Measurements from ENCODE around the gene GSTT4. TPM values are rescaled to one million over a fixed set of nuclear protein-coding genes. Genes with fewer than 3 reads are reported as not detected.

Gene GSTT4
- total RNA-seq, 1 donor from 2014 or later: not detected

DNA sequence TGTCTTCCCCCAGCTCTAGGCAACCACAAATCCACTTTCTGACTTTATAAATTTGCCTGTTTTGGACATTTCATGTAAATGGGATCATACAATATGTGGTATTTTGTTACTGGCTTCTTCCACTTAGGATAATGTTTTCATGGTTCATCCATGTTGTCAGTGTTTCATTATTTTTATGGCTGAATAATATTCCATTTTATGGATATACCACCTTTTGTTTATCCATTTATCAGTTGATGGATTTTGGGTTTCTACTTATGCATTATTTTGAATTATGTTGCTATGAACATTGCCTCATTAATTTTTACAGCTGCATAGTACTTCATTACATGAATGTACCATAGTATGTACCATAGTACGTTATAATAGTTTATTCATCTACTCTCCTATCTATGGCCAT is 10.9 kb upstream of the GSTT4 start:
- Mint-ChIP-seq H3K27me3 (ENCODE audit: low read depth) (no peaks in the 10 kb centered on the region), H3K36me3 (ENCODE audit: low read depth) (peaks cover 37% of the 10 kb centered on the region), H3K9me3 (no peaks in the 10 kb centered on the region), H3K4me1 (ENCODE audit: low read depth) (peaks cover 22% of the 10 kb centered on the region), H3K4me3 (ENCODE audit: low read depth) (no peak overlapping the region), H3K27ac (no peak overlapping the region)
- DNase-seq (ENCODE audit: low spot score): no peak
- intact Hi-C loops (cut with micrococcal nuclease): loop anchor here (10.0 kb wide), 1 partner anchor 139 kb away; no protein-coding TSS in a partner anchor

DNA sequence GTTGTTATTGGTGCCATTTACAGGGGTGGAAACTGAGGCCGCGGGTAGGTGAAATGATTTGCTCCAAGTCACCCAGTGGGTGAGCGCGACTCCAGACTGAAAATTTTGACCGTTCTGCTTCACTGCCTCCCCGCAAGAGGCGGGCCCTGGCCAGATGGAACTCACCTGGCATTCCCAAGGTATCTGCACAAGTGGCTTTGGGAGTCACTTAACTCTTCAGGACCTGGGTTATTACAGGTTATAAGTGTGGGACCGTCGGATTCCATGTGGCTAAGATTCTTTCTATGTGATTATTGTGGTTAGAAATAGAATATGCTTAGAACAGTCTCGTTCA is 6.4 kb upstream of the GSTT4 start:
- Mint-ChIP-seq H3K4me1 (ENCODE audit: low read depth) (peaks cover 17% of the 10 kb centered on the region), H3K36me3 (ENCODE audit: low read depth) (peaks cover 20% of the 10 kb centered on the region)
- intact Hi-C loops (cut with micrococcal nuclease): loop anchor here (10.0 kb wide), 1 partner anchor 143 kb away; no protein-coding TSS in a partner anchor

DNA sequence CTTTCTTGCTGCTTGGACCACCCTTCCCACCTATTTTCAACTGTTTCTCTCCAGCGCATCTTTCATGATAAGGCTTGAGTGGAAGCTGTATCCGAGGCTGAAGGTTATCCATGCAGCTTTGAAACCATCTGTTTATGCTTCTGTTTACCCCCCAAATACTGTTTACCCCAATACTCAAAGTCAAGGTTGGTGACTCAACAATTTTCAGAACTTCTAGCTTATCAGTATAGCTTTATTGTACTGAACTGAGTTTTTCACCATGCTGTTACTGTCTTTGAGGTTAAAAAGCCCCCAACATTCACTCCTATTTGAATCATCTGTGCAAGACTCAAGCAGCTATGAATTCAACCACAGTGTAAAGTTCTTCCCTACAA is 4.8 kb upstream of the GSTT4 start:
- Mint-ChIP-seq H3K4me3 (ENCODE audit: low read depth) (peak overlapping the region; percentile 44), H3K27me3 (ENCODE audit: low read depth) (no peaks in the 10 kb centered on the region), H3K9me3 (no peaks in the 10 kb centered on the region), H3K36me3 (ENCODE audit: low read depth) (peaks cover 11% of the 10 kb centered on the region), H3K4me1 (ENCODE audit: low read depth) (peaks cover 17% of the 10 kb centered on the region), H3K27ac (peak overlapping the region; percentile 26)
- no peak for DNase-seq (ENCODE audit: low spot score)
- intact Hi-C loops (cut with micrococcal nuclease): loop anchor here (10.0 kb wide), 1 partner anchor 145 kb away; no protein-coding TSS in a partner anchor

More for the DNA sequence above, 6.4 kb upstream of the GSTT4 start:
- DNase-seq (ENCODE audit: low spot score): no peak
- no peaks in the 10 kb centered on the region for H3K27me3 Mint-ChIP-seq (ENCODE audit: low read depth)
- peak overlapping the region; percentile 96 for H3K4me3 Mint-ChIP-seq (ENCODE audit: low read depth)
- peak overlapping the region; percentile 95 for H3K27ac Mint-ChIP-seq
- H3K9me3 Mint-ChIP-seq: no peaks in the 10 kb centered on the region

DNA sequence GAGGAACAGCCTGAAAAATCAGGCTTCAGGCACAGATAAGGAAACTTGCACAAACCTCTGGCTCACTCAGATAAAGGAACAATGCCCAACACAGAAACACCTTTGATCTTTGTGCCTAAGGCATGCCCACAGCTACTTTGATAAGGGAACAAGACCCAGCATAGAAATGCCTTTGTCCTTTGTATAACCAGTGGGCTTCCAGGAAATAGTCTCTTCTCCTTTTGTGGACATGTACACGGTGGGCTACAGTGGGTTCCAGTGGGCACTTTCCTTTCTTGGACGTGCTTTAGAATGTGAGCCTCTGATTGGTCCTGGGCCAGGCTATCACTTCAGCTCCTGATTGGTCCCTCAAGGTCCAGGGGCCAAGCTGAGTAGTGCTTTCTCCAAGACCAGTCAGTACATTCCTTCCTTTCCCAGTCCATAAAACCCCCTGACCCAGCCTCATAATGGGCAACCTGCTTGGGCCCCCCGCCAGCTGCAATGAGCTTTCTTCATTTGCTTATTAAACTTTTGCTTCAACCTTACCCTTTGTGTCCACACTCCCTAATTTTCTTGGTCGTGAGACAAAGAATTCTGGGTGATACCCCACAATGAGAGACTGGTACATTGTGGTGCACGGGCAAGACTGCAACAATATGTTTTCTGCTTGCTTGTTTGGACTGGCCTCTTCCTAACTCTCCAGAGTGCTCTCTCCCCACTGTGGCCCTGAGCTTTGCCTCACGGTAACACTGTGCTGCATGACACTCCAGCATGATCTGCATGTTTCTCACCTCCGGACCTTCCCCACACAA is 4.2 kb upstream of the GSTT4 start:
- H3K4me1 Mint-ChIP-seq (ENCODE audit: low read depth): peaks cover 14% of the 10 kb centered on the region
- H3K36me3 Mint-ChIP-seq (ENCODE audit: low read depth): peaks cover 8% of the 10 kb centered on the region
- DNase-seq (ENCODE audit: low spot score): no peak
- H3K27me3 Mint-ChIP-seq (ENCODE audit: low read depth): no peaks in the 10 kb centered on the region
- intact Hi-C loops (cut with micrococcal nuclease): loop anchor here (10.0 kb wide), 1 partner anchor 145 kb away; no protein-coding TSS in a partner anchor
- H3K4me3 Mint-ChIP-seq (ENCODE audit: low read depth): peak overlapping the region; percentile 20
- no peaks in the 10 kb centered on the region for H3K9me3 Mint-ChIP-seq
- H3K27ac Mint-ChIP-seq: peak overlapping the region; percentile 5

DNA sequence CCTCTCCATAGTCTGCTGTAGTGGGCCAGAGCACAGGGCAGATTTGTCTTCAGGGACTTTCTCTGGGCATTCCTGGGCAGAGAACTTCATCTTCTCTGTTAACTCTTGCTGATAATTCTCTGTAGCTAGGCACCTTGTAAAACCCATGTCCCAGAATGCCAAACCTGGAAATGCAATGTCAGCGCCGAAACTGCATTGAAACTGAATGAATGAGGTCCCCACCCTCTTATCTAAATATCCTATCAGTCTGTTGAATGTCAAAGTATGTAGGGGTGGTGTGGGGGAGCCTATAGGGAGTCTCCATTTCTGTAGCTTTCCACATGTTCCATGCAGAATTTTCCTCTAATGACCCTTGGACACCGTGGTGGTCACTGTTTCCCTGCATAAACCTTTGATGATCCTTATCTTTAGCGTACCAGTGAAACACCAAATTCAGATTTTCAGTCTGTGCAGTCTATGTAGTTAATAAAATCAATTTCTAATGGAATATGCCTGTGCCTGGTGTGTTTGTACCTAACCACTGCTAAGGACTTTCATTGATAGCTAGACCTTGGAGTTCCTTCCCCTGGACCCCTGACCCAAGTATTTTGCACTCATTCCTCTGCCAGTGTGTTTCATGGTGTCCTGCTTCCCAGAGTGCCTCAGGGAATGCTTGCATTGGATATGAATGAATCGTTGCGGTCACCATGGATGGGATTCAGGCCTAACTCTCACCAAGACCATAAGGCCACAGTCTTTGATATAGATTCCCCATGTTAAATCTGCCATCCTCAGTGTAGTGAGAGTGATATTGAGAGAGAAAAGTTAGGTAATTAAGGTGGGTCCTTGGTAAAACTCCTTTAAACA is 3.4 kb upstream of the GSTT4 start:
- Mint-ChIP-seq H3K36me3 (ENCODE audit: low read depth) (peaks cover 3% of the 10 kb centered on the region), H3K4me3 (ENCODE audit: low read depth) (no peak overlapping the region), H3K4me1 (ENCODE audit: low read depth) (peaks cover 10% of the 10 kb centered on the region), H3K27ac (no peak overlapping the region), H3K27me3 (ENCODE audit: low read depth) (no peaks in the 10 kb centered on the region), H3K9me3 (no peaks in the 10 kb centered on the region)
- DNase-seq (ENCODE audit: low spot score): no peak
- intact Hi-C loops (cut with micrococcal nuclease): no loop called here

DNA sequence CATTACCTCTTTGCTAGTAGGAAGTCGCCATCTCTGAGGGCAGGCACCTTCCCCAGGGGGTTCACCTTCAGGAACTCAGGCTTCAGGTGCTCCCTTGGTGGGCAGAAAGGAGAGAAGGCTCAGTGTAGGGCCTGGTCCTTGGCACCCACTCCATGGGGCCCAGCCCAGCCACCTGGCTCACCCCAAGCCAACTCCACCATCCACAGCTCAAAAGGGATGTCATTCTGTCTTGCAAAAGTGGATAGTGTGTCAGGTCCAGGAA is 2.7 kb upstream of the GSTT4 start:
- Mint-ChIP-seq H3K27ac (no peak overlapping the region), H3K36me3 (ENCODE audit: low read depth) (no peaks in the 10 kb centered on the region), H3K4me1 (ENCODE audit: low read depth) (peaks cover 7% of the 10 kb centered on the region), H3K4me3 (ENCODE audit: low read depth) (no peak overlapping the region), H3K9me3 (no peaks in the 10 kb centered on the region), H3K27me3 (ENCODE audit: low read depth) (no peaks in the 10 kb centered on the region)
- DNase-seq (ENCODE audit: low spot score): no peak
- intact Hi-C loops (cut with micrococcal nuclease): no loop called here

DNA sequence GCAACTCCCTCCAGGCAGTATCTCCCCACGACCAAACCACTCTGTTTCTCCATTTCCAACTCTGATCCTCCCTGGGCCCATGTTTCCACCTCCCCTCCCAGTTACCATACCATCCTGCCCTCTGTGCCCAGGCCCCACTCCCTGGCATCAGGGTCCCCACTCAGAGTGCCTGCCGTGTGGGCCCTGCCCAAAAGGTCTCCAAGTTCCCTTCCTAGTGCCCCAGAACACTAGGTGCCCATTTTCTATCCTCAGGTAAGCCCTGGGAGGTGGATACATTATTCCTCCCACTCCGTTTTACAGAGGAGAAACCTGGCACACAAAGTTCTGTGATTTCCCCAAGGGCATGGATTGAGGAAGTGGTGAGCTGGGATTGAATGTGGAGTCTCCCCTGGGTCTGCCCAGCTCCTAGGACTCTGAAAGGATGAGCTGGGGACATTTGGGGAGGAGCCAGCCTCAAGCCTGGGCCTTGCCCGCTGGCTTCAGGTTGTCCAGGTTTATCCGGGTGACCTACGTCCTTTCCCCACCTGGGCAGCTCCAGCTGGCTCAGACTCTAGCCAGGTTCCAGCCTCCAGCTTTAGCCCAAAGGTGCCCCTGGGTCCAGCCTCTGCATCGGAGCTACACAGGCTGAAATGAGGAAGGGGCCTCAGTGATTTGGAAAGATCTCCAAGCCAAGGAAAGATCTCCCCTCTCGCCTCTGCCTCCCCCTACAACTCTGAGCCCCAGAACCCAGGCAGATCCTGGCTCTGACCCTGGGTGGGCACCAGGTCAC is 2.2 kb upstream of the GSTT4 start:
- peaks cover 7% of the 10 kb centered on the region for H3K4me1 Mint-ChIP-seq (ENCODE audit: low read depth)
- no peaks in the 10 kb centered on the region for H3K27me3 Mint-ChIP-seq (ENCODE audit: low read depth)
- intact Hi-C loops (cut with micrococcal nuclease): no loop called here
- DNase-seq (ENCODE audit: low spot score): no peak
- H3K27ac Mint-ChIP-seq: no peak overlapping the region
- H3K9me3 Mint-ChIP-seq: no peaks in the 10 kb centered on the region
- no peak overlapping the region for H3K4me3 Mint-ChIP-seq (ENCODE audit: low read depth)
- no peaks in the 10 kb centered on the region for H3K36me3 Mint-ChIP-seq (ENCODE audit: low read depth)

DNA sequence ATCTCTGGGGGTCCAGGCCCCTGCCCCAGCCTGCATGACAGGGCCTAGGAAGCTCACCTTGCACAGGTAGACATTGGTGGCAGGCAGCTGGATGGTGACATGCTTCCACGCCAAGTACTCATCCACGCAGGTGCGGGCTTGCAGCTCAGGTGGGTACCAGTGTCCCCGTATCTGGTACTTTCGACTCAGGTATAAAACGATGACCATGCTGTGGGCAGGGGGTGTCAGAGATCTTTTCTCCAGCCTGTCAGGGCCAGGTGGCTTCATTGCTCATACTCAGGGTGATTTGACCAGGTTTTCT is 1.6 kb upstream of the GSTT4 start:
- Mint-ChIP-seq H3K4me3 (ENCODE audit: low read depth) (no peak overlapping the region), H3K27me3 (ENCODE audit: low read depth) (peaks cover 2% of the 10 kb centered on the region), H3K9me3 (no peaks in the 10 kb centered on the region), H3K4me1 (ENCODE audit: low read depth) (peaks cover 4% of the 10 kb centered on the region), H3K27ac (no peak overlapping the region), H3K36me3 (ENCODE audit: low read depth) (no peaks in the 10 kb centered on the region)
- intact Hi-C loops (cut with micrococcal nuclease): no loop called here
- DNase-seq (ENCODE audit: low spot score): no peak

DNA sequence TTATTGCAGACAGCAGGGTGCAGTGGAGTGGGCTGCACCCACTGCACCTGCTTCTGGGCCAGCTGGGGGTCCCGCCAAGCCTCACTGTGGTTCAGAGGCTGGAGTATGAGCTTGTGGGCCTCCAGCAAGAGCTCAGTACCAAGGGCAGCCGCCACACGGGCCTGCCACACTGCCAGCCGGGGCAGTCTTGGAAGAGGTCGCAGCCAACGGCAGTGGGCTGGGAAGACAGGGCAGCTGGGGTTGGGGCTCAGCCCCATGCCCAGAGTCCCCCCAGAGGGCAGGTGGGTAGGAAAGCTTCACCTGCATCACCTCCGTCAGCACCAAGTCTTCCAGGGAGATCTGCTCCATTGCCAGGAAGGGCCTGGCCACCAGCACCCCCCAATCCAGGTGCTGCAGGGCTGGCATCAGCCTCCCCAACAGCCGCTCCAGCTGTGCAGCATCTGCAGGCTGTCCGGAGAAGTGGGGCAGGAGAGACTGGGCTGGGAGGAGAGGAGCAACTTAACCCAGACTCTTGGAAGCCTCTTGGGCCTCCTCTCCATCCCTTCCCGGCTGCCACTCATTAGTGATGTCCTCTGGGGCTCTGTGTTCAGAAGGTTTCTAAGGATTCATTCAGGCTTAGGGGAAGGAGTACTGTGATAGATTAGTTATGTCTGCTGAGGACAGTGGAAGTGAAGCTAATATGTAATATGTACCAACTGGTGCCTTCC is 1.1 kb upstream of the GSTT4 start:
- intact Hi-C loops (cut with micrococcal nuclease): no loop called here
- peaks cover 2% of the 10 kb centered on the region for H3K27me3 Mint-ChIP-seq (ENCODE audit: low read depth)
- H3K9me3 Mint-ChIP-seq: no peaks in the 10 kb centered on the region
- no peak overlapping the region for H3K4me3 Mint-ChIP-seq (ENCODE audit: low read depth)
- H3K4me1 Mint-ChIP-seq (ENCODE audit: low read depth): peaks cover 4% of the 10 kb centered on the region
- no peak for DNase-seq (ENCODE audit: low spot score)
- H3K36me3 Mint-ChIP-seq (ENCODE audit: low read depth): no peaks in the 10 kb centered on the region
- H3K27ac Mint-ChIP-seq: no peak overlapping the region

DNA sequence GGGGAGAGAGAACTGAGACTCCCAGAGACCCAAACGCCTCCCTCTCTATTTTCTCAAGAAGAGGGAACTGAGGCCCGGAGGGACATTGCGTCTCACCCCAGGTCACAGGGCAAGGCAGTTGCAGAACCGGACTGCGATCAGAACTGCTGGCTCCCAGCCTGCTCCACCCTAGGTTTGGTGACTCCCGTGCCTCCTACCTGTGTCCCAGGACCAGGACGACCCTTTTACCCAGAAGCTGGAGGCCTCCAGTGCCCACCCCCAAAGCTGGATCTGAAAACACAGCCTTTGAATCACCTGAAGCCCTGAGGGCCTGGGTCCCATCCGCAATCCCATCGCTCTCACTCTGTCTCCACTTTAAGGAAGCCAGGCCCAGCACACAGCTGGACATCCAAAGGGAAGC is 1.4 kb downstream of the GSTT4 start:
- Mint-ChIP-seq H3K4me3 (ENCODE audit: low read depth) (no peak overlapping the region), H3K36me3 (ENCODE audit: low read depth) (no peaks in the 10 kb centered on the region), H3K27me3 (ENCODE audit: low read depth) (peaks cover 2% of the 10 kb centered on the region), H3K27ac (no peak overlapping the region), H3K4me1 (ENCODE audit: low read depth) (no peaks in the 10 kb centered on the region), H3K9me3 (no peaks in the 10 kb centered on the region)
- DNase-seq (ENCODE audit: low spot score): no peak
- intact Hi-C loops (cut with micrococcal nuclease): no loop called here

DNA sequence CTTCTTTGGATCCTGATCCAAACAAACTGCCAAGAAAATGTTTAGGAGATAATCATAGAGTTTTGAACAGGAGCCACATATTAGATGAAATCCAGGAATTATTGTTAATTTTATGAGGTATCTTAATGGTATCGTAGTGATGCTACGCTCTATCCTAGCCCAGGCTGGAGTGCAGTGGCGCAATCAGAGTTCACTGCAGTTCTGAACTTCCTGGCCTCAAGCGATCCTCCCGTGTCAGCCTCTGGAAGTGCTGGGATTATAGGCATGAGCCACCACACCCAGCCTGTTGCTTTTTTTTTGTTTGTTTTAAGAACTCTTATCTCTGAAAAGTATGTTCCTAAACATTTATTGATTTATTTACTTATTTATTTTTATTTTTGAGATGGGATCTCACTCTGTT is 2.4 kb downstream of the GSTT4 start:
- H3K36me3 Mint-ChIP-seq (ENCODE audit: low read depth): no peaks in the 10 kb centered on the region
- H3K27ac Mint-ChIP-seq: no peak overlapping the region
- H3K4me1 Mint-ChIP-seq (ENCODE audit: low read depth): peaks cover under 1% of the 10 kb centered on the region
- no peak overlapping the region for H3K4me3 Mint-ChIP-seq (ENCODE audit: low read depth)
- no peaks in the 10 kb centered on the region for H3K9me3 Mint-ChIP-seq
- H3K27me3 Mint-ChIP-seq (ENCODE audit: low read depth): peaks cover 2% of the 10 kb centered on the region
- DNase-seq (ENCODE audit: low spot score): no peak
- intact Hi-C loops (cut with micrococcal nuclease): no loop called here

DNA sequence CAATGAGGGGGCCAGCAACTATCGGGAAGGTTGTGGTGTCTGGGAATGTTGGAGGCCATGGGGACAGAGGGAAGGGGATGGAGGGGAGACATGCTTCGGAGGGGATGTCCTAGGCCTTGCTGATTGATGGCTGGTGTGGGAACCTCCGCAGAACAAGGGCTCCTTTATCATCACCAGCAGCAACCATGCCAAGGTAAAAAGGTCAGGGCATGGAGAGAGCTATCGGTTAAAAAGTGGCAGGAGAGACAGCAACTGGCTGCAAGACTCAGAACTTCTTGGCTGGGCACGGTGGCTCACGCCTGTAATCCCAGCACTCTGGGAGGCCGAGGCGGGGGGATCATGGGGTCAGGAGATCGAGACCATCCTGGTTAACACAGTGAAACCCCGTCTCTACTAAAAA is 3.0 kb downstream of the GSTT4 start:
- H3K27me3 Mint-ChIP-seq (ENCODE audit: low read depth): peaks cover 6% of the 10 kb centered on the region
- intact Hi-C loops (cut with micrococcal nuclease): no loop called here
- H3K4me3 Mint-ChIP-seq (ENCODE audit: low read depth): no peak overlapping the region
- DNase-seq (ENCODE audit: low spot score): no peak
- H3K36me3 Mint-ChIP-seq (ENCODE audit: low read depth): no peaks in the 10 kb centered on the region
- H3K4me1 Mint-ChIP-seq (ENCODE audit: low read depth): peaks cover 4% of the 10 kb centered on the region
- H3K9me3 Mint-ChIP-seq: no peaks in the 10 kb centered on the region
- no peak overlapping the region for H3K27ac Mint-ChIP-seq
